ENCODE measurements around the gene CDK14.
A peak's percentile ranks its signal among the peaks of the same experiment; 100 is the strongest.

Gene CDK14

GRCh38 chr7:91046322-91047089, 450.4 kb downstream of the CDK14 start:
- peak; percentile 7 for TF ChIP-seq CTCF (IDR thresholded peaks at IDR 0.05; ENCODE audit: insufficient read depth, low read depth, low read length, missing control alignments)
- no peak overlapping the region for H3K4me3 ChIP-seq (ENCODE audit: low read depth, low read length)
- DNase-seq (ENCODE audit: low read depth): no peak

GRCh38 chr7:91047636-91048035, 451.5 kb downstream of the CDK14 start:
- no peak for TF ChIP-seq CTCF (IDR thresholded peaks at IDR 0.05; ENCODE audit: insufficient read depth, low read depth, low read length, missing control alignments)
- DNase-seq (ENCODE audit: low read depth): no peak
- H3K4me3 ChIP-seq (ENCODE audit: low read depth, low read length): no peak overlapping the region

GRCh38 chr7:91050677-91051076, 454.6 kb downstream of the CDK14 start:
- H3K4me3 ChIP-seq (ENCODE audit: low read depth, low read length): no peak overlapping the region
- TF ChIP-seq CTCF (IDR thresholded peaks at IDR 0.05; ENCODE audit: insufficient read depth, low read depth, low read length, missing control alignments): no peak
- DNase-seq (ENCODE audit: low read depth): peak; percentile 46

DNA sequence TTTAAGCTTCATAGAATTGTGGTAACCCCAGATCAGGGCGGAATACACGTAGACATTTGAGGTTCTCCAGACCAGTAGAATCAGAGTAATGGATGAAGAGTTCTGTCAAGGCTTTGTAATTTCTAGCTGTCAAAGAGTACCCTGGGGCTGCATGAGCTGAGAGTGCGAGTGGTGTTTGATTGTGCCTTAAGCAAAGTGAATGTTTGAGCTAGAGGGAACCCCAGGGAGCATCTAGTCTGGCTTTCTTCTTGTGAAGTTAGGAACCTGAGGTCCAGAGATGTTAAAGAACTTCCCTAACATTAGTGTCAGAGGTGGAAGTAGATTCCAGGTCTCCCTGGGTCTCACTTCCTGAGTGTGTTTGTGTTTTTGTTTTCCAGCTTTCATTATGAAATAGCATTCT, 455.8 kb downstream of the CDK14 start:
- no peak for TF ChIP-seq CTCF (IDR thresholded peaks at IDR 0.05; ENCODE audit: insufficient read depth, low read depth, low read length, missing control alignments)
- no peak for DNase-seq (ENCODE audit: low read depth)
- H3K4me3 ChIP-seq (ENCODE audit: low read depth, low read length): no peak overlapping the region

- no peak overlapping the region for H3K4me3 ChIP-seq (ENCODE audit: low read depth, low read length)
- no peak for DNase-seq (ENCODE audit: low read depth)
- no peak for TF ChIP-seq CTCF (IDR thresholded peaks at IDR 0.05; ENCODE audit: insufficient read depth, low read depth, low read length, missing control alignments)
Observed at GRCh38 chr7:91054374-91054773, 458.3 kb downstream of the CDK14 start.

GRCh38 chr7:91055219-91055618, 459.1 kb downstream of the CDK14 start:
- no peak overlapping the region for H3K4me3 ChIP-seq (ENCODE audit: low read depth, low read length)
- no peak for DNase-seq (ENCODE audit: low read depth)
- no peak for TF ChIP-seq CTCF (IDR thresholded peaks at IDR 0.05; ENCODE audit: insufficient read depth, low read depth, low read length, missing control alignments)

GRCh38 chr7:91062713-91063112, 466.6 kb downstream of the CDK14 start:
- TF ChIP-seq CTCF (IDR thresholded peaks at IDR 0.05; ENCODE audit: insufficient read depth, low read depth, low read length, missing control alignments): no peak
- DNase-seq (ENCODE audit: low read depth): no peak
- no peak overlapping the region for H3K4me3 ChIP-seq (ENCODE audit: low read depth, low read length)

Data from GM12865 (cell line).